OCI-LY1 (cell line): ENCODE measurements around the gene KLHDC8A.

Experiments
- EZH2 ChIP-seq: fragments of 200-600 bp; sonication (generic), shearing (Covaris generic); IDR thresholded peaks from 2 replicates; pipeline ENCODE4 v1.8.0; 2017; ENCODE audit warnings: borderline replicate concordance, mixed run types, mild to moderate bottlenecking, antibody characterized with exemption, low read length, moderate library complexity, mixed read lengths
- TF ChIP-seq, protein P1 (sequence below): fragments of 200-600 bp; sonication (generic), shearing (Covaris generic); IDR thresholded peaks from 2 replicates; pipeline ENCODE4 v1.5.1; 2017; ENCODE audit warnings: mild to moderate bottlenecking, antibody characterized with exemption, low read length, moderate library complexity, mixed read lengths

DNA sequence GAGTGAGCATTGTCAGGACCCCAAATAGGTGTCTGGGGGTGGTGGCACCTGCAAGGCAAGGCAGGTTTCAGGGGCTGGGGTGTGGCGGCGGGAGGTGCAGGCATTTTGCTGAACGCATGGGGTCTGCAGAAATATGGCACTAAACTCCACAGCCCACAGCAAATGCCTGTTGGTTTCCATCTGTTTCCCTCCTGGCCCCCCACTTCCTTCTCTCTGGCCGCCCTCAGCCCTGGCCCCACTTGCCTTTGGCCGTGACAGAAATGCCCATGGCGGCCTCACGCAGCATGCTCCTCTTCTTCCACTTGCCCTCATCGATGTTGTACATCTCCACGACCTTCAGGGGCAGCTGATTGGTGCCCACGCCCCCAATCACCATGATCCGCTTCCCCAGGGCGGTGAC, 13.7 kb downstream of the KLHDC8A start:
- TF ChIP-seq, protein P1, sequence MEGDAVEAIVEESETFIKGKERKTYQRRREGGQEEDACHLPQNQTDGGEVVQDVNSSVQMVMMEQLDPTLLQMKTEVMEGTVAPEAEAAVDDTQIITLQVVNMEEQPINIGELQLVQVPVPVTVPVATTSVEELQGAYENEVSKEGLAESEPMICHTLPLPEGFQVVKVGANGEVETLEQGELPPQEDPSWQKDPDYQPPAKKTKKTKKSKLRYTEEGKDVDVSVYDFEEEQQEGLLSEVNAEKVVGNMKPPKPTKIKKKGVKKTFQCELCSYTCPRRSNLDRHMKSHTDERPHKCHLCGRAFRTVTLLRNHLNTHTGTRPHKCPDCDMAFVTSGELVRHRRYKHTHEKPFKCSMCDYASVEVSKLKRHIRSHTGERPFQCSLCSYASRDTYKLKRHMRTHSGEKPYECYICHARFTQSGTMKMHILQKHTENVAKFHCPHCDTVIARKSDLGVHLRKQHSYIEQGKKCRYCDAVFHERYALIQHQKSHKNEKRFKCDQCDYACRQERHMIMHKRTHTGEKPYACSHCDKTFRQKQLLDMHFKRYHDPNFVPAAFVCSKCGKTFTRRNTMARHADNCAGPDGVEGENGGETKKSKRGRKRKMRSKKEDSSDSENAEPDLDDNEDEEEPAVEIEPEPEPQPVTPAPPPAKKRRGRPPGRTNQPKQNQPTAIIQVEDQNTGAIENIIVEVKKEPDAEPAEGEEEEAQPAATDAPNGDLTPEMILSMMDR = no peak
- TF ChIP-seq EZH2 = no peak
